GM21390 (cell line): ENCODE data around the gene PIGN.

Experiments
- ATAC-seq: cut with Tn5 transposase; IDR thresholded peaks from one replicate; pipeline ENCODE4 v1.9.1; 2021; ENCODE audit not compliant: unreplicated experiment

Gene PIGN

DNA sequence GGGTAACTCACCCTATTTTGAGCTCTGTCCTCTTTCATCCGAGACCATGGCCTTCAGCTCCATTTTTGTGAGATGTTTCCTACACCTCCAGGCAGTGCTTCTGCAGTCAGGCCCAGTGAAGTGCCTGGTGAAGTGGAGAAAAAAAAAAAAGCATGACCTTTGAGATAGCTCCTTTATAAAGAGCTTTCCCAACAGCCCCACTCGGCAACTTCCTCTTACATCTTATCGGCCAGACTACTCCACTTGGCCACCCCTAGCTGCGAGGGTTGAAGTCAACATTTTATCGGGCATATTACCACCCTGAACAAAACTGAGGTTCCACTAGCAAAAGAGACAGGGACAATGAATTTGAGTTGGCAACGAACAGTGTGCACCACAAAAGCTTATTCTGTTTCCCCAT, 169.2 kb downstream of the PIGN start:
- ATAC-seq, result no peak

DNA sequence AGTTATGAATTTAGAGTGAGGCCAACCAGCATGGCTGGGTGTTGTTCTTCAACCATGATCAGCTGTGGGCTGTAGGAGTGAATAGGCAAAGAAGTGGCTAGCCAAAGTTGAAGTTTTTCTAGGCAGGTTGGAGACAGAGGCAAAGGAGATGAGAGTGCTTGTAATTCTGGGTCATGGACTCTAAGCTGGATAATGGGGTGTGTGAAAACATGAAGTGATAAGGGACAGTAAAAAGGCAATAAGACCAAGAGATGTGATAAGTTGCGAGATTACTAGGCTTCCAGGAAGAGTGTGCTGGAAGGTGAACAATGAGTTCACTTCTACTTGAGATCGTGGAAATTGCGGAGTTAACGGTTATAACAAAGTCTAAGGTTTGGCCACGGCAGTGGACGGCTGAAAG, 175.4 kb downstream of the PIGN start:
- no peak for ATAC-seq

DNA sequence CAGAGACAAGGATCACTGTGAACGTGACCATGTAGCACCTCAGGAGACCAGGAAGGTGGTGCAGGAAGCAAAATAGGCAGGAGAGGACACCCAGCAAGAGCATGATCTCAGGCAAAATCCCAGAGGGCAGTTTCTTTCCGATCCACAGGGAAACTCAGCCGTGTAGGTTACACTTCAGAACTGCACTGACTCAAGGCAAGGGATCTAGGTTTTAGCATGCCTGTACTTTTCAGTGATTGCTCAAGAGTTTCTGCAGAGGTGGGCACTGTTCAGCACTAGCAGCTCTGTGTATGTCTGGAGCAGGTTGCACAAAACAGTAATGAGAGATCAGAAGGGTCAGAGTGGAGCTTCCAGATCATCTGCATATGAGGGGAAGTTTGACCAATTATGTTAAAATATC, 177.3 kb downstream of the PIGN start:
- no peak for ATAC-seq

DNA sequence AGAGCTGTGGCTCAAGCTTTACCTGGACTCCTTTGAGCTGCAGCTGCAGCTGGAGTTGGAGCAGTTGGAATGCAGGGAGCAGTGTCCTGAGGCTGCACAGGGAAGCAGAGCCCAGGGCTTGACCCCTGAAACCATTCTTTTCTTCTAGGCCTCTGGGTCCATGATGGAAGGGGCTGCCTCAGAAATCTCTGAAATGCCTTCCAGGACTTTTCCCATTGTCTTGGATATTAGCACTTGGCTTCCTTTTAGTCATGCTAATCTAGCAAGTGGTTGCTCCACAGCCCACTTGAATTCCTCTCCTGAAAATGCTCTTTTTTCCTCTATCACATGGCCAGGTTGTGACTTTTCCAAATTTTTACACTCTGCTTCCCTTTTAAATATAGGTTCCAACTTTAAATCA, 185.5 kb downstream of the PIGN start:
- no peak for ATAC-seq

DNA sequence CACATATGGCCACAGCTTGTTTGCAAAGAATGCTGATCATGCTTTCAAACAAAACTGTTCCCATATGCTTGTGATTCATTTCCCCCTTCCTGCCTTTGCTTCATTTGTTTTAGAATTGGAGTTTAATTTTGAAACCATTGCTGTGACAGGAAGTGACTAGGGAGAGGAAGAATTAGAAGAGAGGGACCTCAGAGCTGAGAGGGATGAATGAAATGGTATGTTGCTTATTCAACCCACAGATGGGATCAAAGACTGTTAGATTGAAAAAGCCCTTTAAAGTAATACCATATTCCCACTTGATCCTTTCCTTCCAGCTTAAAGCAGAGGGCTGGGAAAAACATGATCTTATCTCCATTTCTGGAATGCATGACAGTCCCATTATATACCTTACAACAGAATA, 187.9 kb downstream of the PIGN start:
- ATAC-seq, result no peak

DNA sequence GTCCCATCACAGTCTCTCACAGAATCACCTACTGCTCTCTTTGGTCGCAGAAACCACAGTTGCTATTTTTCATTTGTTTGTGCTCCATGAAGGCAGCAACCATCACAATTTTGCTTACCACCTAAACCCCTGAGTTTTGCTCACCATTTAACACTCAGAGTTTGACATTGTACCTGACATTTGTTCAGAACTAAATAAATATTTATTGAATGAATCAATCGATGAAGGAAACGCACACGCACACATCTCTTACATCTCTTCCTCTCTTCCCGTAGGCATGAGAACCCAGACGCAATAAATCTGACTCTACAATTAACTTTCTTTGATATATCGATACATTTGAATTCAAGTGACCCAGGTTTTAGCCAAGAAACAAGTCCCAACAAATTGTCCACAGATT, 188.5 kb downstream of the PIGN start:
- ATAC-seq, result no peak

DNA sequence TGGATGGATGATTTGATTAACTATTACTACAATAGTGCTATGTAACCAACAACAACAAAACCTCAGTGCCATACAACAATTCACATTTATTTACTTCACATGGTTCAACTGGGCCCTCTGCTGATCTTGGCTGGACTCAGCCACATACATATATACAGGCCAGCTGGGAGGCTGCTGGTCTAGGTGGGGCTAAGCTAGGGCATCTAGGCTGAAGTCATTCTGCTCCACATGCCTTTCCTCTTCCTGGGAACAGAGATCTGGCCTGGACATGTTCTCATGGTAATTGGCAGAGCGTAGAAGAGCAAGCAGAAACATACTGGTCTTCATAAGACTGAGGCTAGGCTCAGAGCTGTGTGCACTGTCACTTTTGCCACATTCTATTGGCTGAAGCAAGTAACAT, 191.2 kb downstream of the PIGN start:
- no peak for ATAC-seq

DNA sequence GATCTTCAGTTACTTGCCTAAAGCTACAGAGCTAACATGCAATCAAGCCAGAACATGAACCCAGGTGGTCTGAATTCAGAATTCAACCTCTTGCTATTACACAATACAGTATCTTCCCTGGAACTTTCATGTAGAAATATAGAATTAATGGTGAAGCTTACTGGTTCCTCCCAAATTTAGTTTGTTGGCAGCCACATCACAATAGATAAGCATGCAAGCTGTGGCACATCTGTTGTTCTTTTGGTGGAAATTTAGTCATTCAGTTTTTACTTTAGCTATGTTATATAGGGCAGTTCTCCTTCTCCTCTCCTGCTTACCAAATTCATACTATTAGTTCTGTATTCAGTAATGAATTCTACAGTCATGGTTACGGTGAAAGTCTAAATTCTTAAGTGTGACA, 193.0 kb downstream of the PIGN start:
- no peak for ATAC-seq

DNA sequence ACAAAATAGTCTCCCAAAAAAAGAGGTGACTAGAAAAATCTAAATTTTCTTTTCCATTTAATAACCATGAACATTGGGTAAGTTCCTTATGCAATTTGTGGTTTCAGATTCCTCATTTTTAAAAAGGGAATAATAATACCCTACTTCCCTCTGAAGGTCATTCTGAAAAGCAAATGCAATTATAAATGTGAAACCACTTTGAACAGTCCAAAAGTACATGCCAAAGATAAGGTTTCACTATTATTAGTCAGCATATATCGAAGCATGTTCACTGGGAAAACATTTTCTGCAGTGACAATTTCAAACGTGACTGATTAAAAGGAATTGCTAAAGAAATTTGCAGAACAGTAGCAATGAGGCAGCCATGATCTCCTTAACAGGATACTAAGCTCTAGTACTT, 193.9 kb downstream of the PIGN start:
- no peak for ATAC-seq

DNA sequence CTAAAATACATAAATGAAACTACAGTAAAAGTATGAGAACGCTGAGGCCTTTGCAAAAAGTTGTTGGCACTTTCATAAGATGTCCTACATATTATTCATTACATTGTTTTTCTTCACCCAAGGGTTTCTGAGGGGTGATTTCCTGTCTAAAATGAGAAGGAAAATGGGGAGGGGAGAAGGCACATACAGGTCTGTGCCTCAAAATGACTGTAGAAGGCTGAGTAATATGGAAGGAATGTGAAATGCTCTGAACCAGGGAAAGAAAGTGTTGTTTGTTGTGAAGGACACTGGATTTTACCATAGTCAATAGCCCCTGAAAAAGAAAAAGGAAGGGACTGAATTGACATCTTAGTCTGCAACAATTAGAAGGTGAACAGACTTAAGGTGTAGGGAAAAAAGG, 194.6 kb downstream of the PIGN start:
- ATAC-seq, result no peak

DNA sequence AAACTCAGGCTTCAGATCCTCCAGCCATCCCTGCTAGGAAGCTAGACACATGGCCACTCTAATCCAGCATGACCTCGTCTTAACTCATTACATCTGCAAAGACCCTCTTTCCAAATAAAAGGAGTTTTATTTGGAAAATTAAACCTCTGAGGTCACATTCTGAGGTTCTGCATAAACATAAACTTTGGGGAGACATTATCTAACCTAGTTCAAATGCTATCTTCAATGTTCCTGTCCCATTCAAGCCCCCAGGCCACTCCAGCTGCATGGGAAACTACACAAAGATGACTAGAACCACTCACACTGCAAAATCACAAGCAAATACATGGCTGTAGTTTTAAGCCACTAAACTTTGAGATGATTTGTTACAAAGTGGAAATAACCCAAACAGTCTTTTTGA, 195.0 kb downstream of the PIGN start:
- no peak for ATAC-seq

DNA sequence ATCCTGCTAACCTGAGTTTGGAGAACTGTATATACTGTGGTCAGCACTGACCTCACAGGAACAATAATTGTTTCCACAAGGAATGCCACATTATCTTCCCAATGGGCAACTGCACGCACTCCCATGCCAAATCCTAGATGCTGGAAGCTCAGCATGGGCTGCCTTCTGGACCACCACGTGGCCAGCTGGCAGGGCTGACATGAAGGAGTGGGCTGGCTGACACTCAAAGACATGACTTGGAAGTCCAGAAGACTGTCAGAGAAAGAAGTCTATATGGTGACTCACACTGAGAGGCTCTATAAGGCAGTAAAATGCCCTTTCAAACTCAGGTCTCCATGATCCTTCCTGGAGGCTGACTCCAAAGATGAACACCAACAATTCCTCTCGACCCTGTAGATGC, 195.7 kb downstream of the PIGN start:
- ATAC-seq, result no peak
